Astrocyte (in vitro differentiated cells and primary cell): ENCODE data around the gene RTL5.

Experiments used
- CTCF ChIP-seq: IDR thresholded peaks from 2 replicates; pipeline ENCODE4 v1.5.1; 2011; ENCODE audit warnings: low read depth, mild to moderate bottlenecking, inconsistent platforms, low read length, moderate library complexity; ENCODE audit not compliant: insufficient read depth
- EZH2 ChIP-seq: IDR thresholded peaks from 2 replicates; pipeline ENCODE4 v1.6.1; 2012; ENCODE audit warnings: mild to moderate bottlenecking, low read length, inconsistent platforms; ENCODE audit not compliant: insufficient read depth

GRCh38 chrX:72105436-72105835 lies 26.3 kb downstream of the RTL5 start:
- TF ChIP-seq EZH2 (no peak), CTCF (no peak)
